CD14-positive monocyte (primary cell): Measurements from ENCODE around the gene ZDHHC17. TPM values are rescaled to one million over a fixed set of nuclear protein-coding genes. Genes with fewer than 3 reads are reported as not detected.

Source experiments
- DNase-seq, 3 donors: peaks; one replicate each; pipeline ENCODE4 v3.0.0-alpha.2; 2011 to 2022
- H2AFZ ChIP-seq: 2 replicates; pipeline ENCODE4 v1.6.0; 2012; ENCODE audit warnings: mild to moderate bottlenecking, low read depth, low read length, inconsistent platforms; ENCODE audit not compliant: insufficient read depth, poor library complexity, severe bottlenecking
- H3K27ac ChIP-seq, 2 donors: 1 replicate in 1 of 2; 2 replicates in 1 of 2; pipeline ENCODE4 v1.5.1; 2012 to 2013; ENCODE audit warnings: low read length in 2 of 2, control low read depth in 1 of 2, inconsistent platforms in 1 of 2, low read depth in 1 of 2, mild to moderate bottlenecking in 1 of 2
- H3K27me3 ChIP-seq, 2 donors: one replicate each; pipeline versions ENCODE4 v1.6.0 to v1.6.1; 2011 to 2013; ENCODE audit warnings: low read length in 2 of 2; ENCODE audit not compliant: control insufficient read depth in 2 of 2, insufficient read depth in 2 of 2
- H3K36me3 ChIP-seq, 2 donors: replicated peaks in 1 of 2; 1 replicate in 1 of 2; 2 replicates in 1 of 2; pipeline versions ENCODE4 v1.5.1 to v1.6.1; 2012 to 2013; ENCODE audit warnings: low read length in 2 of 2, control low read depth in 1 of 2, inconsistent platforms in 1 of 2, mild to moderate bottlenecking in 1 of 2; ENCODE audit not compliant: insufficient read depth in 2 of 2, control insufficient read depth in 1 of 2
- H3K4me1 ChIP-seq, 2 donors: 1 replicate in 1 of 2; 2 replicates in 1 of 2; pipeline versions ENCODE4 v1.5.1 to v1.6.1; 2012 to 2013; ENCODE audit warnings: low read length in 2 of 2, control low read depth in 1 of 2, inconsistent platforms in 1 of 2, mild to moderate bottlenecking in 1 of 2, moderate library complexity in 1 of 2; ENCODE audit not compliant: insufficient read depth in 2 of 2, control insufficient read depth in 1 of 2
- H3K4me2 ChIP-seq: replicated peaks from 2 replicates; pipeline ENCODE3; 2012; ENCODE audit warnings: low read length, moderate library complexity, mild to moderate bottlenecking; ENCODE audit not compliant: poor library complexity, severe bottlenecking; ENCODE audit errors: extremely low read depth
- H3K4me3 ChIP-seq, 3 experiments: fragments of 200-600 bp in 1 of 3; sonication (generic) in 1 of 3; replicated peaks in 1 of 3; 1 replicate in 2 of 3; 2 replicates in 1 of 3; pipeline ENCODE4 v1.5.1; 2011 to 2013; ENCODE audit warnings: low read length in 3 of 3, mild to moderate bottlenecking in 3 of 3, control low read depth in 2 of 3, low read depth in 2 of 3, inconsistent platforms in 1 of 3, moderate library complexity in 1 of 3
- H3K79me2 ChIP-seq: 2 replicates; pipeline ENCODE4 v1.6.0; 2012; ENCODE audit warnings: mild to moderate bottlenecking, control low read depth, inconsistent platforms, low read length, moderate library complexity; ENCODE audit not compliant: insufficient read depth
- H3K9ac ChIP-seq: 2 replicates; pipeline ENCODE4 v1.6.0; 2017; ENCODE audit warnings: low read length, mild to moderate bottlenecking; ENCODE audit not compliant: insufficient read depth, poor library complexity, severe bottlenecking
- H3K9me3 ChIP-seq, 2 donors: replicated peaks in 1 of 2; 1 replicate in 1 of 2; 2 replicates in 1 of 2; pipeline versions ENCODE4 v1.5.1 to v1.6.1; 2012 to 2013; ENCODE audit warnings: low read length in 2 of 2, control low read depth in 1 of 2; ENCODE audit not compliant: control insufficient read depth in 1 of 2, insufficient read depth in 1 of 2
- H4K20me1 ChIP-seq: 2 replicates; pipeline ENCODE4 v1.6.0; 2012; ENCODE audit warnings: mild to moderate bottlenecking, low read length, control low read depth, moderate library complexity; ENCODE audit not compliant: insufficient read depth
- H3K27ac Mint-ChIP-seq, 7 donors: one replicate each; pipeline ENCODE4 v1.8.0; 2020; ENCODE audit warnings: mild to moderate bottlenecking in 7 of 7, mixed read lengths in 7 of 7, moderate library complexity in 6 of 7, inconsistent platforms in 2 of 7
- H3K27me3 Mint-ChIP-seq, 3 donors: one replicate each; pipeline ENCODE4 v1.8.0; 2021 to 2022; ENCODE audit warnings: low read depth in 3 of 3, mild to moderate bottlenecking in 3 of 3, mixed read lengths in 3 of 3, moderate library complexity in 3 of 3, inconsistent platforms in 1 of 3
- H3K36me3 Mint-ChIP-seq, 2 donors: one replicate each; pipeline ENCODE4 v1.8.0; 2020; ENCODE audit warnings: mixed read lengths in 2 of 2, inconsistent platforms in 1 of 2, mild to moderate bottlenecking in 1 of 2
- H3K4me1 Mint-ChIP-seq: one replicate; pipeline ENCODE4 v1.8.0; 2020; ENCODE audit warnings: mild to moderate bottlenecking, mixed read lengths
- H3K4me3 Mint-ChIP-seq, 2 donors: one replicate each; pipeline ENCODE4 v1.8.0; 2020; ENCODE audit warnings: mild to moderate bottlenecking in 2 of 2, mixed read lengths in 2 of 2, moderate library complexity in 1 of 2
- H3K9me3 Mint-ChIP-seq, 7 donors: one replicate each; pipeline ENCODE4 v1.8.0; 2020 to 2022; ENCODE audit warnings: mixed read lengths in 7 of 7, mild to moderate bottlenecking in 6 of 7, moderate library complexity in 6 of 7, inconsistent platforms in 2 of 7
- WGBS: methylation state at CpG from one replicate; pipeline ENCODE4 v1.1.5; 2013; ENCODE audit warnings: missing lambda C conversion rate; ENCODE audit not compliant: insufficient coverage; 5-methylcytosine and 5-hydroxymethylcytosine counted together
- intact Hi-C, 2 donors: fragments of 100-400 bp; cut with micrococcal nuclease; formaldehyde crosslinking; loops; one replicate each; pipeline versions ENCODE4 v1.15.0 to v1.15.1; 2023
- polyA plus RNA-seq, 3 donors: library from polyadenylated mRNA; depleted of rRNA in 1 of 3; unstranded in 2 of 3; stranded (reverse) in 1 of 3; fragments of 300-500 nt in 2 of 3; fragments of >200 nt in 1 of 3; fragmentation: Illumina TruSeq in 2 of 3; gene quantifications; 1 replicate in 2 of 3; 2 replicates in 1 of 3; pipeline ENCODE4 v1.2.3, GENCODE V29; 2012 to 2021
- TF ChIP-seq, protein P1 (sequence below): fragments of 200-600 bp; IDR thresholded peaks from one replicate; pipeline ENCODE4 v1.8.0; 2022; ENCODE audit warnings: antibody characterized with exemption, mild to moderate bottlenecking

Gene ZDHHC17
- polyA plus RNA-seq, 3 donors, result 4.6 to 31.4 (median 9.3) TPM

DNA sequence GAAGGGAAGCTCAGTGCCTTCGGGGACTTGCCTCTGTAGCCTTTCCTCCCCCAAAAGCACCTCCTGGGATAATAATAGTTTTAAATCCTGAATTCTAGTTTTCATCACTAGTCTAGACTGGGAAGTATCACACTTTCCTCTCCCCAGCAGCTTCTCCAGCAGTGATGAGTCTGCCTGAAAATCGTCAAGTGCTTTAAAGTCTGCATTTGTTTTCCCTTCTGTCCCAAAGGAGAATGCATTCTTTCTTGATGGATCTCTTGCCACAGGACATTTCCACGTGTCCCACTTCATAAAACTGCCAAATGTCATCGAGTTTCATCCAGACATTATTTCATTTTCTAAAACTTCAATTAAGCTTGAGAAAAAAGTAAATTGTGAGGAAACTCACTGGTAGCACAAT is 99.9 kb downstream of the ZDHHC17 start:
- H3K27me3 ChIP-seq, result no peaks in the 10 kb centered on the region
- no peaks in the 10 kb centered on the region for H4K20me1 ChIP-seq
- Mint-ChIP-seq H3K9me3 (no peaks in the 10 kb centered on the region), H3K36me3 (no peaks in the 10 kb centered on the region), H3K4me1 (no peaks in the 10 kb centered on the region), H3K4me3 (no peak overlapping the region), H3K27me3 (peaks cover 0 to 3% (median 0%) of the 10 kb centered on the region in 3 donors), H3K27ac (no peak overlapping the region)
- no peak for DNase-seq
- no peaks in the 10 kb centered on the region for H3K36me3 ChIP-seq
- TF ChIP-seq, protein P1, sequence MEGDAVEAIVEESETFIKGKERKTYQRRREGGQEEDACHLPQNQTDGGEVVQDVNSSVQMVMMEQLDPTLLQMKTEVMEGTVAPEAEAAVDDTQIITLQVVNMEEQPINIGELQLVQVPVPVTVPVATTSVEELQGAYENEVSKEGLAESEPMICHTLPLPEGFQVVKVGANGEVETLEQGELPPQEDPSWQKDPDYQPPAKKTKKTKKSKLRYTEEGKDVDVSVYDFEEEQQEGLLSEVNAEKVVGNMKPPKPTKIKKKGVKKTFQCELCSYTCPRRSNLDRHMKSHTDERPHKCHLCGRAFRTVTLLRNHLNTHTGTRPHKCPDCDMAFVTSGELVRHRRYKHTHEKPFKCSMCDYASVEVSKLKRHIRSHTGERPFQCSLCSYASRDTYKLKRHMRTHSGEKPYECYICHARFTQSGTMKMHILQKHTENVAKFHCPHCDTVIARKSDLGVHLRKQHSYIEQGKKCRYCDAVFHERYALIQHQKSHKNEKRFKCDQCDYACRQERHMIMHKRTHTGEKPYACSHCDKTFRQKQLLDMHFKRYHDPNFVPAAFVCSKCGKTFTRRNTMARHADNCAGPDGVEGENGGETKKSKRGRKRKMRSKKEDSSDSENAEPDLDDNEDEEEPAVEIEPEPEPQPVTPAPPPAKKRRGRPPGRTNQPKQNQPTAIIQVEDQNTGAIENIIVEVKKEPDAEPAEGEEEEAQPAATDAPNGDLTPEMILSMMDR, result no peak
- H3K4me2 ChIP-seq, result no peak overlapping the region
- H3K79me2 ChIP-seq, result no peaks in the 10 kb centered on the region
- WGBS, result 100% methylated on average over 1 of the region's 4 CpGs
- H3K4me1 ChIP-seq, result no peaks in the 10 kb centered on the region
- intact Hi-C loops, result no loop called here
- H3K9ac ChIP-seq, result no peak overlapping the region
- H3K4me3 ChIP-seq, result no peak overlapping the region
- no peak overlapping the region for H3K27ac ChIP-seq
- H2AFZ ChIP-seq, result no peak overlapping the region
- H3K9me3 ChIP-seq, result no peaks in the 10 kb centered on the region

DNA sequence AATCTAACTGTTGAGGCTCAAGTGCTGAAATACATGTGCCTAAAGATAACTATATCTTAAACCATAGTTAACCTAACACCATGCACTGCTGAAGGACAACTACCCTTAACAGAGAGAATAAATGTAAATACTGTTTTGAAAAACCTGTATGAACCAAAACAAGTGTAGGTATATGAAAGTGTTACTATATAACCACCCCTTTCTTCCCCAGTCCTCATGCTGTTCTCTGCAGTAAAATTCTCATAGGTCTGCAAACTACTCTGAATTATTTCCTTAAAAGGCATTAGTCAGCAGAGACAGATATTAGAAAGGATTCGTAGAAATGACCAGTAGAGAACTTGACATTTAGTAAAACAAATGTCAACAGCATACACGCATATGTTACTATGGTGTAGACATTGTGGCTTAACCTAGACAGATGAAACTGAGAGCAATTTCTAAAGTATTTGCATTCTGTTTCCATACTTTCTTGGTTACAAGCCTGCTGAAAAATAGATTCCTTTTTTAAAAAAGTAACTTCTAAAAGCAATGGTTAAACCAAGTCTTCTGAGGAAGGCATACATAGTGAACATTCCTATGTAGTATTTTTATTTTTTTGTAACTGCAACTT is 101.0 kb downstream of the ZDHHC17 start:
- TF ChIP-seq, protein P1, result no peak
- Mint-ChIP-seq H3K4me1 (no peaks in the 10 kb centered on the region), H3K27me3 (peaks cover 0 to 3% (median 0%) of the 10 kb centered on the region in 3 donors), H3K27ac (no peak overlapping the region), H3K36me3 (no peaks in the 10 kb centered on the region), H3K4me3 (no peak overlapping the region), H3K9me3 (no peaks in the 10 kb centered on the region)
- Histone ChIP-seq H3K4me3 (no peak overlapping the region), H3K36me3 (no peaks in the 10 kb centered on the region), H3K4me2 (no peak overlapping the region), H2AFZ (no peak overlapping the region), H3K79me2 (no peaks in the 10 kb centered on the region), H3K4me1 (no peaks in the 10 kb centered on the region), H4K20me1 (no peaks in the 10 kb centered on the region), H3K9me3 (no peaks in the 10 kb centered on the region), H3K27me3 (no peaks in the 10 kb centered on the region), H3K9ac (no peak overlapping the region), H3K27ac (no peak overlapping the region)
- DNase-seq, result no peak
- no CpG with 5 or more reads among the region's 2 CpGs for WGBS
- intact Hi-C loops, result no loop called here
